Fibroblast of the conjunctiva (primary cell): ENCODE data around the gene JARID2.

Experiments
- DNase-seq: peaks from one replicate; pipeline ENCODE4 v3.0.0-alpha.2; 2010; ENCODE audit warnings: low read depth

JARID2 gene

DNA sequence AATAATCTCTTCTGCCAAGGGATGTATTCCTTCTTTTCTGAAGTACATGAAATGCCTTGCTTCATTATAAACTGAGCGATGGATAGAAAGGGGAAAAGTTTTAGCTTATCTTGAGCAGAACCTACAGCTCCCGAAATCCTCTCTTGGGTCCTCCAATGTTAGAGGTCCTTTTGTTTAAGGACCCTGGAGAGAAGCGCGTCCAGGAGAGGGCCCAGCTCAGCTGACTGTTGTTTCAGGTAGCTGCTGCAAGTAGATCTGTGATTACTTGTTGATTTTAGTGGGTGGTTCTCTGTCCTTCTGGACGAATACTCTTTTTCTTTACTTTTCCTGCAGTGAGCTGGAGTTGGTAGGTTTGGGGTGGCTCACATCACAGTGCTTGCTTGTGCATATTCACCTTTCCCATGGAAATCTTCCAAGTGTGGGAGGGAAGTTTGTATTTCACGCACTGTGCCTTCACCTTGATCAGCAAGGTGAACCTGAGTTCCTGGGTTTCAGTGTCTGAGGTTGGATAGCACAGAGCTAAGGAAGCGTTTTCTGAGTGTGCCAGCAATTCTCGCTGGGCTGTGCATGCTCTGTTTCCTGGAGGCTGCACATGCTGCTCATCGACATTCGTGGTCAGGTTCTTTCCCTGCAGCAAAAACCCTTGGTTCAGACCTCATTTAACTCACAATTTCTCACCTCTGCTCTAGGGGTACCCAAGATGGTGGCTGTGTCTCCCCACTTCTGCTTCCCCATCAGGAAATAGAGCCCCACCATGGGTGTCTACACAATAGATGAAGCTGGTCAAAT, 176.3 kb downstream of the JARID2 start:
- DNase-seq: no peak

DNA sequence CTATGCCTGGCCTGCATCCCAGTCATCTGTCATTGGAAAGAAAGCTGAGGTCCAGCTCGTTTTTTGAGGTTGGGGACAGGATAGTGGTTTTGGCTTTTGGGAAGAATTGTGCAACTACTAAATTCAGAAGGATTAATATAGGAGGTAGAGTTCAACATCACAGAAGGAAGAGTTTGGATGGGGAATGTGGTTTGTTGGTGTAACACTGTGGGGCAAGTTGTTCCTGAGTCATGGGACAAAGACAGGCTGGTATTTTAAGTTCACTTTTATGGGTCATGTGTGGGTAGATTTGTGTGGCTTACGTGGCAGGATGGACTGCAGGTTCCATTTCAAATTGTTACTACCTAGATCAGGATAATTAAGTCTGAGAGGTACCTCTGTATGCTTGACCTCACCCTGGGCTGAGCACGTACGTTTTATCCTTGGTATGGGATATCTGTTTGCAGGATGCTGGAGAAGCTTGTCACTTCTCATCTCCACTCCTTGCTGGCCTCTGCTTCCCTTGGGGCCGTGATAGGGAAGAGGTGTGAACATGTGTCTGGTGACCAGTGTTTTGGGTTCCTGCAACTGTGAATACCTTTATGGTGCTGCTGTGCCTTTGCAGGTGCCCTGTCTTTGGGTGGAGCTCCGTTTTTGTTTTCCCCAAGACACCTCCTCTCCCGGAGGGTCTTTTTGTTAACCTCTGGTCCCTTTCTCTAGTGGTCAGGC, 177.6 kb downstream of the JARID2 start:
- no peak for DNase-seq

DNA sequence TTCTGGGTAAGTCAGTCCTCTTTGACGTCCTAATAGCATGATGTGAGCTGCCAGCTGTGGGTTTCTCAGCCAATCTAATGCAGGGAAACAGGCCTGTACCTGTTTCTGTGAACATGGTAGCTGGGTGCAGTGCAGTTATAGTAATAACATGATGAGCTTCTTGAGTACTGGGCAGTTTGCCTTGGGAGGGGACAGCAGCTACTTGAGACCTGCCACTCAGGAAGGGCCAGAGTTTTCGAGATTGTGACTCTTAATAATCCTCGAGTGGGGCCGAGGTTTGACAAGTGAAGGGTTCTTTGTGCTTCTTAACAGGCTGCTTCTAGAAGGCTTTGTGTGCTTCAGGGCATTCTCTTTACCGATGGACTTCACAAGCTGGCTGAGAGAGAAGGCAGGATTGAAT, 180.1 kb downstream of the JARID2 start:
- DNase-seq: no peak

DNA sequence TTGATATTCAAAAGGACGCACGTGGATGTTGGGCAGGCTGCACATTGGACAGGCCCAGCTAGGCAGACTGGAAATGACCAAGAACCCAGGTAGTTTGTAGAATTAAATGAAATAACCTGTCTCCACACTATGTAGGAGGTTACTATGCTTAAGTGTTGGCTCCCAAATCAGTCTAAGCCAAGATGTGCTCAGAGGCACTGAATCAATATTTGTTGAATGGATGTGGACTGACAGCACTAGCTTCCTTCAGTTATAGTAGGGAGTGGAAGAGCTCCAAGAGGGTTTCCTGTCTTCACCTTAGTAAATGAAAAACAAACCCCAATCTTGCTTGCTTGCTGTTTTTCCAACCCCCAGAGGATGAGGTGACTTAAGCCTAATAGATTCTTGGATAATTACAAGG, 180.5 kb downstream of the JARID2 start:
- no peak for DNase-seq

DNA sequence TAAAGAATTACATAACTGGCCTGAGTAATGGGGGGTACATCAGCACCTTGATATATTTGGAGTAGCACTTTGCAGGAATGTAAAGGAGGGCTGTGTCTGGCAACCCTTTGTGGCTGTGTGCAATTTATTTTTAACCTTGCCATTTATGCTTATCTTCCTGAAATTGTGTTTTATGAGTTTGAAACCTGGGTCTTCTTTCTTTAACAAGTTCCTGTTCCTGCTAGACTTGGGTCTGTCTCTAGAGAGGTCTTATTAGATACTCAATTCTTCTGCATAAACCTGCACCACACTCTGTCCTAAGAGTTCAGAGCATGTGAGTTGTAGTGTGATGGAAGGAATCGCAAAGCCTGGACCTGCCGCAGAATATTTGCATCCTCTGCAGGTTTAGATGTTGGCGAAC, 181.0 kb downstream of the JARID2 start:
- DNase-seq: no peak

DNA sequence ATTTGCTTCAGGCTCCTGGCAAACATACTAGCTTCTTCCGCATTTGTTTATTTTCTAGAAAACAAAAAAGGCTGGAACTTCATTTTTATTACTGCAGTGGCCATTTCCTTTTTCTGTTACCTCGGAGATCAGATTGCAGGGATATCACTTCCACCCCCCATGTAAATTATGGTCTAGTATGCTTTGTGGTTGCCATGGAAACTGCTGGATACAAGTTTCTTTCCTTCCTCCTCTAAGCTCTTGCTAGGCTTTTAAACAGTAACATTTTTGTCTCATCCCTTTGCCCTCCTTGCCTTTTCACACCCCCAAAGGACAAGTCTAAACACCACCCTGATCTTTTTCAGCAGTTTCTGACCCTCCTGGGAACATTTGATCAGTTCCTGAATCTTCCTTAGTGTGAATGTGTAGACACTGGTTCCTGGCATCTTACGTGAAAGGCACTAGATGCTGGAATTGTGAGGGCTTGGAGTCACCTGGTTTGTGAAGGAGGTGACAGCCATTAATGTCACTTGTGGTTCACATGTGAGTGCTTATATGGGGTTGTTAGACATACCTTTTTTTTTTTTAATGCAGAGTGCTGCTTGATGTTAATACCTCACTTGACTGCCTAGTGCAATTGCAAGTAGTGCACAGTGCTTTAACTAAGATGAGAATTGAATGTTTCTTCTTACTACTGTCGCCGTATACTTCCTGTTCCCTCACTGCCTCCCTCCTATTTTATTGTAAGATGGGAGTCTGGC, 181.6 kb downstream of the JARID2 start:
- no peak for DNase-seq

DNA sequence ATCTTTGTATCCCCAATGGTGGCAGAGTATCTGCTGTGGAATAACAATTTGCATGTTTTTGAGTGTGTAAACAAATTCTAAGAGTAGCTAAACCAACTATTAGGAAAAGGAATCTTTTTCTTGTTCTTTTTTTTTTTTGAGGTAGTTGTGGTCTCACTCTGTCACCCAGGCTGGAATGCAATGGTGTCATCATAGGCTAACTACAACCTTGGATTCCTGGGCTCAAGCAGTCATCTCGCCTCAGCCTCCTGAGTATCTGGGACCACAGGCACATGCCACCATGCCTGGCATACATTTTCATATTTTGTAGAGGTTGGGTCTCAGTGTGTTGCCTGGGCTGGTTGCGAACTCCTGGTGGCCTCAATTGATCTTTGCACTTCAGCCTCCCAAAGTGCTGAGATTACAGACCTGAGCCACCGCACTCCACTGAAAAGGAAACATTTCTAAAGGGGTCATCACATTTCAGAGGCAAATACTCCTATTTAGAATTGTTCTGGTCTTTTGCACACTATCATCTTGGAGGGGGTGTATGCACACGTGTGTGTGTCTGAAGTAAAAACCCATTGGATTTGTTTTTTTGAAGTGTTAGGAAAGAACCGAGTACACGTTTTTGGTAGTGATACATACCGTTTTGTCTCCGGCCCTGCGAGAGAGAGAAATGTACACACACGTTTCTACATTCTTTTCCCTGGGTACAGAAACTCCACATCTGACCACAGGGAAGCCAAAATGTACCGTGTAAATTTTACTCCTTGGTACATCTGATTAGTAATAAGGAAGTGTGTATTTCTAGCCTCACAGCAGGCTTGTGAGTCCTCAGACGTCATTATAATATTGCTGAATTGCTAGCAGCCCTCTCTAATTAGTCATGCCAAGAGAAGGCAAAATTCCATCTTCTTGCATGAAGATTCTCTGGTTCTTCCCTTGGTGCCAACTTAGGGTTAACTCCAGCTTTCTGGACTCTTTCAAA, 183.6 kb downstream of the JARID2 start:
- no peak for DNase-seq

DNA sequence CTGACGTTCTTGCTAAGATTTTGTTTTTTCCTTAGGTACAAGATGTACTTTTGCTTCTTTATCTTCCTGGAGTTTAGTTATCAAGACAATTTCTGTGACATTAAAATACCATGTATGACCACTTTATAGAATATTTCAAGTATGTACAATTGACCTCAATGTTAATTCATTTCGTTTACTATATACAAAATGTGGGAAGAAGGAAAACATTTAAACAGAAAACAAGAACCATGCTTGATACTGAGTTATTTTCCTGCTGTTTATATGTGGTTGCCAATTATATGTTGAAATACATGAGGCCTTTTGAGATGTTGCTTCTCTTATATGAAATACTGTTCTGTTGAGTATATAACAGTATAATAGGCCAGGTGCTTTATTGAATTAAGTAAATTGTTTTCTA, 184.3 kb downstream of the JARID2 start:
- DNase-seq: no peak

DNA sequence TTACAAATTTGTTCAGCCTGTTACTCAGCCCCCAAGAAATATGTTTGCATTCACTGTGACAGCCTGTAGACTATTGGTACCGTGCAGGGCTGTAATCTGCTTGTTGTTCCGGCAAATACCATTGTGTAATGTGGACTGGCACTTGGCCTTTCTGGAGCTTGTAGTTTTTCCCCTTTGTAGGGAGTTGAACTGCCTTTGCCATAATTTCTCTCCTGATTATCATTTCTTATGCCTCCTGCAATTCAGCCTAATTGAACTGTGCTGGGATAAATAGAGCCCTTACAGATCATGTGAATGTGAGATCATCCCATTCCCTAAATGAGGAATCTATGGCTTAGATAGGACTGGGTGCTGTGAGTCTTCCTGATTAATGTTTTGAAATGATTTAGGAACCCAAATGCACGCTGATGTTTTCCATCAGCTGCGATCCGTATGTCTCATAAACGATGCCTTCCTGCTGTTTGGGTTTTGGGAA, 185.1 kb downstream of the JARID2 start:
- no peak for DNase-seq

DNA sequence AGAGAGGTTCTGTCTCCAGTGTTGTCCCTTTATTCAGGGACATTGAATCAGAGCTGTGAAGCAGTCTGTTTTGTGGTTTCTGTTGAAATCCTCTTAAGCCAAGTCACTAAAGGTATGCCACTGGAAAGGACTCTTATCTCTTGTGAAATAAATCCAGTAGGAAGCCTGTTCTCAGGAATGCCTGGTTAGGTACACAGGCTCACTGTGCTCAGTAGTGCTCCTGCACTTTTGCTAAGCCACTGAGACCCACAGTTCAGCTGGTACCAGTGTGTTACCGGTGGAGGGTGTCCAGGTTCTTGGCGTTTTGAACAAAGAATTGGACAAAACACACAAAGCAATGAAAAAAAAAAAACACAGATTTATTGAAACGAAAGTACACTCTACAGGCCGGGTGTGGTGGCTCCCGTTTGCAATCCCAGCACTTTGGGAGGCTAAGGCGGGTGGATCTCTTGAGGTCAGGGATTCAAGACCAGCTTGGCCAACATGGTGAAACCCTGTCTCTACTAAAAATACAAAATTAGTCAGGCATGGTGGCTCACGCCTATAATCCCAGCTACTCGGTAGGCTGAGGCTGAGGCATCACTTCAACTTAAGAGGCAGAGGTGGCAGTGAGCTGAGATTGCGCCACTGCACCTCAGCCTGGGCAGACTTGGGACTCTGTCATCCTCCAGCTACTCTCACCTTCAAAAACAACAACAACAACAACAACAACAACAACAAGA, 186.1 kb downstream of the JARID2 start:
- DNase-seq: no peak

DNA sequence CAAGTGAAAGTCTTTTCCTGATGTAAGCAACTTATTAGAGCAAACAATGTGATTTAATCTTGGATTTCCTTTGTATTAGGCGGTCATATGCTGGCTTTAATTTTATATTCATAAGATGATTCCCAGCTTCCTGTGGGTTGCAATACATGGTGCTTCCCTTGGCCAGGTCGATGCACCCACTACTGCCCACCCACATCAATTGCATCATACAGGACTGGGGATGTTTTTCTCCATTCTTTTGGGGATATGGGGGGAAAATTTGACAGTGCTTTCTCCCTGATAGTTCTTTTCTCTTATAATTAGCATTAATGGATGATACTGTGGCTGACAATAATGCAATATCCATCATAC, 187.6 kb downstream of the JARID2 start:
- no peak for DNase-seq

DNA sequence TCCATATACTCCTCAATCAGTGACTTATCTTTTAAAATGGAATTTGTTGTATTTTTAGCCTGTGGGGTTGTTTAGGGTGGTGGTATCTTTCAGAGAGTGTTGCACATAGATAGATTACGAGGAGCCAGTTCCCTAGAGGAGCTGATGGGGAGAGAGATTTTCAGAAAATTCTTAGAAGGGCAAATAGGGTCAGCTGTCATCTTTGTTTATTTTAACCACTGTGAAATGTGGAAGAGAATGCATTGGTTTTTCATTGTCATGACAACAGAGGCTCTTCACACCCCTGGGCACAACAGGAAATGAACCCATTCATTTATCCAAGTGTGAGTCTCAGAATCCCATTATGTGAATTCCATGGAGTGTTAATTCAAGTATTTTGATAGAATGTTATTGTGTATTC, 188.4 kb downstream of the JARID2 start:
- DNase-seq: no peak

DNA sequence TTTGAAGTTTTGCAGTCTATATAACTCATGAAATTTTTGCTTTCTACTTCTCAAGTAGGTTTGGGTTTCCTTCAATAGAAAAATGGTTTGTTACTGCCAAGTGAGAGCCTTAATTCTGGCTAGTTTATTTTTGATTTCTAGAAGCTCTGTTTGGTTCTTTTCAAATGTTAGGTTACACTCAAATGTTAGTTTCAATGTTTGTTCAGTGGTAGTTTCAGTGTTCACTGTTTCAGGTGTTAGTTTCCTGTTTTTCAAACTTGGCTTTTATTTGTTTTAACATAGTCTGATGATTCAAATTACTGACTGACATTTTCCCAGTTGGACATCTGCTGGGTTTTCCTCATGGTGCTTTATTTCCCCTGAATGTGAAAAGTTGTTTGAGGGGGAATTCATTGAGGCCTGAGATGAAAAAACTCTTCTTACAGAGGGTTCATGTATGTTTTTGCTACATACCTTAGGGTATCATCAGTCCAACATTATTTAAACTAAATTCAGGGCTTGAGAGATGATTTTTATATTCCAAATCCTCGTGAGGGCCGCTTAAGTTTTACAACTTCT, 189.0 kb downstream of the JARID2 start:
- no peak for DNase-seq

DNA sequence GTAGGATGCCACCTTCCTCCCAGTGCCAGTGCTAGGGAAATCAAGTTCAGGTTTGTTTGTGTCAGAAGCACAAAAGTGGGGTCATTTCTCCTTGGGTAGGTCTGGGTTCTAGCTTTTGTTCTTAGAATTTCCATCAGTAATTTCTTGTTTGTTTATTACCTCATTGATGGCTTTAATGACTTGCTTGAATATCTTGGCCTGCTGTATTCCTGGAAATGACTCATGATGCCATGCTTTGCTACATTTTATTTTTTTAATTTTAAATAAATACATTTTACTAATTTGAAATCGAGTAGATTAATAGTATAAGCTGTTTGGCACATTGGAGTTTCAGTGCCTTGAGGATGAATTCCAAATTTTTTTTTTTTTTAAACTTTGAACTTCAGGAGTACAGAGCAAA, 189.6 kb downstream of the JARID2 start:
- no peak for DNase-seq

DNA sequence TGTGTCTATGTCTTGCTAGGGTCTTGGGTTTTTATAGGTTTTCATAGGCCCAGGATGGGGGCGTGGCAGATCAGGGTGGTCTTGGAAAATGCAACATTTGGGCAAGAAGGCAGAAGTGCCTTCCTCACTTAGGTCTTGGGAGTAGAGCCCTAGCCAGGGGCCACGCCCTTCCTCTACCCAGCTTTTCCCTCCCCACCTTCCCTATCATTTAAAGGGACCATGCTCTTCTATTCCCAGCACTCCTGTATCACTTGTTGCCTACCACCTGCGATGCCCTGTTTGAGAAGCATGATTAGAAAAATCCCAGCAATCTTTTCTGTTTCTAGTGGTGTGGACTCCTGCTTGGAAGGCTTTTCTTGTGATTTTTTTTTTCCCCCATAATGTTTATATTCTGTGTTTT, 190.6 kb downstream of the JARID2 start:
- DNase-seq: no peak

DNA sequence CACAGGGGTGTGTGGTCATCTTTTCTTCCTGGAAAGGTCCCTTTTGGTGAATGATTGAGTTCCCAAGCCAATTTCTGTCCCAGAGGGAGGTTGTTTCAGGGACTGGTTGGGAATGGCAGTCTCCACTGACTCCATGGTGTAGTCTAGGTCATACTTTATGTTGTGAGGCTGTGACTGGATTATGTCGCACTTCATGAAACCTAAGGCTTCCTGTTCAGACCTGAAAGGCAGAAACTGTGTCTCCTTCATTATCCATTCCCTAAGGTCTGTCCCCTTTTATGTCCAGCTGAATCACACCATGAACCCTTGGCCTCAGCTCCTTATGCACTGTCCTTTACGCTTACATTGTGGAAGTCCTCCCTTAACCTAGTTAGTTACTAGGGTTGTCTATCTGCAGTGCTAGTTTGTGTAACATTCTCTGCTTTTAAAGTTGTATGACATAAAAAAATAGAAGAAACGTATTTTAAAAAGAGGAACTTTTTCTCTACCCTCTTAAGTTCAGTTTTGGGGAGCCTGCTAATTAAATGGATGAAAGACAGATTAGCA, 191.3 kb downstream of the JARID2 start:
- no peak for DNase-seq

DNA sequence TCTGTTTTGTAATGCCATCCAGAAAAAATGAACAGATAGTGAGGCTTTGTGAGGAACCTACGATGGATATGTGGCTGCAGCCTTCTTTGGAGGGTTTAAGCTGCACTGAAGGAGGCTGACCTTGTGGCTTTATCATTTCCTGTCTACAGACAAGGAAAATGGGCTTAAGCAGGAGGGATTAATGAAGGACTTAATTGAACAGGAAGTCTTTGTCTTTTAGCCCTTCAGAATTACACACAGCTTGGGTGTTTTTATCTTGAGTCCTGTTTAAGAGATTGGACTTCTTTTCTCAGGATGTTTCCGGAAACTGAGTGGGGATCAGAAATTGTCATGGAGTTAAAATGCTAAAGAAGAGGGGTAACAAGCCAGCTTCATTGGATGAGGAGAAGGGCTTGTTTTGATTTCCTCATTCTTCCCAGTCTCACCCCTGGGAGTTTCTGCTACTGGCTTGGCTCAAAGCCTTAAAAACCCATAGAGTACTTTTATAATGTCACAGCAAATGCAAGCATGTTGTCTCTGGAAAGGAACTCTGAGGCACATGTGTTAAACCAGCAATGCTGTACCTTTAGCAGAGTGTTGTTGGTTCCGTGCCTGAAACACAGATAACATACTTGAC, 193.6 kb downstream of the JARID2 start:
- no peak for DNase-seq

DNA sequence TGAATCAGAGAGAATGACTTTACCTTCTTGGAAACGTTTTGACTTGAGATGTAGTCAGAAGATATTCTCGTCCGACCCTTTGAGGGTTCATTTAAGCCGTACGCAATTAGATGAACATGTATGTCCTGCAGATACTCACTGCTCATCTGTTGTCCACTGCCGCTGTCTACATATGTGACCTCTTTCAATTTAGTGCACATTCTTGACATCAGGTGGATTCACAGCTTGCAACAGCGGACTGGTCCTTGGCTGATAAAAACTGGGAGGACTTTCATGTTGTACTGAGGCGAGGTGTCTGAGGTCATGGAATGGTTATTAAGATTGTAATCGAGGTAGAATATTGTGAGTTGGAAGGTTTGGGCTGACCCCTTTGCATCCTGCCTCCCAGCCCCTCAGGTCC, 194.2 kb downstream of the JARID2 start:
- no peak for DNase-seq

DNA sequence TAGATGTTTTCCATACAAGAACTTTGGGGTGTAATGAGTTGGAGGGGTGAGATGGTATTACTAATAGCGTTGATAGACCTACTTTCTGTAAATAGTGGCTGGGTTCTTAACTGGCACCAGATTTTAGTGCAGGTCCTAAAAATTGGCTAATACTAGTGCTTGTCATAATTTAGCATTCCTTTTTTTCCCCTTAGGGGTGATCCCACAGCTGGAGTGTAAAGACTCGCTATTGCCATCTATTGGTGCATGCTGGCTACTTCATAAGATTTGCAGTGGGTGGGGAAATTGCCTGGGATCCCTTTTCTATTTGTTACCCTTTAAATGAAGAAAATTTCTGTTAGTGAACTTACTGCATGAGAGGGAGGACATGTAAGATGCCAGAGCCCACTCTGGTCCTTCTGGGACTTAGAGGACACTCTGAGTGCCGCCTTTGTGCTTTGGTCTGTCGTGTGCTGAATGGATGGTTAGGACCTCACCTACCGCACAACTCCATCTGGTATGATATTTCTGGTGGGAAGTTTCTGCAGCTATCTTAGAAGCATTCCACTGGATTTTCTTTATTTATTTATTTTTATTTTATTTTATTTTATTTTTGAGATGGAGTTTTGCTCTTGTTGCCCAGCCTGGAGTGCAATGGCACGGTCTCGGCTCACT, 195.5 kb downstream of the JARID2 start:
- peak; percentile 70 for DNase-seq

DNA sequence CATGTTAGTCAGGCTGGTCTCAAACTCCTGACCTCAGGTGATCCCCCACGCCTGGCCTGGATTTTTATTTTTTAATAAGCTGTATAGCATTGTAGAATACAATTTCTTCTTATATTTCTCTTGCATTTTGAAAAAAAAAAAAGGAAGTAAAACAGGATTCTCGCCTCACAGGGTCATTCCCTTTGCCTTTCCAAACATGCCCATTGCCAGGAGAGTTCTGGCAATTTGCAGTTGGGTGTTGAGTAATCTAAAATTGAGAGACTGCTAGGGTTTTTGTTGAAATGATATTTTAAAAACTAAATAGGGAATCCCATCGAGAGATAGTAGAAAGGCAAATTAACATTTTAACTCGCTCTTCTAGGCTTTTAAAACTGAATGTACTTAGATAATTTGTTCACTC, 196.1 kb downstream of the JARID2 start:
- DNase-seq: no peak
